ENCODE data around the gene CNTNAP5.

Gene CNTNAP5

DNA sequence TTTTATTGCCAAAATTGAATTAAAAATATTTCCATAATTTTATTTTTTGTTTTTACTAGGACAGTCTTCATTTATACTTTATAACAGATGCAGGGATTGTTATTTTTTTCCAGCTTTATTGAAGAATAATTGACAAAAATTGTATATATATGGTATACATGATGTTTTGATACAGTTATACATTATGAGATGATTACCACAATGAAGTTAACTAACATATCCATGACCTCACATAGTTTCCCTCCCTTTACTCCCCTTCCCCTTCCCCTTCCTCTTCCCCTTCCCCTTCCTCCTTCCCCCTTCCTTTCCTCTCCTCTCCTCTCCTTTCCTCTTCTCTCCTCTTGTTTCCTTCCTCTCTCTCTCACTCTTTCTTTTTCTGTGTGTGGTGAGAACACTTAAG lies 700.1 kb downstream of the CNTNAP5 start:
- no peak for DNase-seq

GRCh38 chr2:124740636-124741035 lies 715.5 kb downstream of the CNTNAP5 start:
- no peak for DNase-seq

DNA sequence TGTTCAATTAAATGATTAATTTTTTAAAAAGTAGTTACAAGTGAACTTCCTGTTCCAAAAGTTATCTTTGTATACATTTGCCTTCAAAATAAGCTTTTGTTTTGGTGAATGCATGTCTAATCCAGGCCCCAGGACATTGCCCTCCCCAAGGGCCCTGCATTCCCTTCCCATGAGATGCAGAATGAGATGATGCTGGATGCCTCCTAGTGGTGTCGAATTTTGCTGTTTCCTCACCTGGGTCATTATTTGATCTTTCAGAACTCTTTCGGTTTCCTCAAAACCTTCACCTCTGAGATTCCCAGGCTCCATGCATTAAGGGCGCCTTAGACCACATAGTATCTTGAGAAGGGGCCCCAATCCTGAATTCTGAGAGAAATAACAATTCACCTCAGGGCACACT lies 728.8 kb downstream of the CNTNAP5 start:
- DNase-seq = no peak

GRCh38 chr2:124755386-124755785 lies 730.3 kb downstream of the CNTNAP5 start:
- no peak for DNase-seq

GRCh38 chr2:124756048-124756447 lies 731.0 kb downstream of the CNTNAP5 start:
- DNase-seq = no peak

GRCh38 chr2:124762388-124762787 lies 737.3 kb downstream of the CNTNAP5 start:
- DNase-seq = no peak

DNA sequence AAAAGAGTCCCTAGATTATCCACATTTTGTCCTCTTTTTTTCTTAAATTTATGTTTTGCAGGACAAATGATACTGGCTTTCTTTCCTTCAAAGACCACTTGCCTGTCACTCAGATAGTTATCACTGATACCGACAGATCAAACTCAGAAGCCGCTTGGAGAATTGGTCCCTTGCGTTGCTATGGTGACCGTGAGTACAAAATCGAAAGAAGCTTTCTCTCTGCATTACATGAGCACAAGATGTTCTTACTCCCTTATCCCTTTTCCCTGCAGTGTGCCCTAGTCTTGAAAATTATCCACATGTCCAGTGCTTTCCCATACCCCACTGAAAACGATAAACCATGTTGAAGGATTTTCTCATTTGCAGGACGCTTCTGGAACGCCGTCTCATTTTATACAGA lies 738.5 kb downstream of the CNTNAP5 start:
- DNase-seq = no peak

DNA sequence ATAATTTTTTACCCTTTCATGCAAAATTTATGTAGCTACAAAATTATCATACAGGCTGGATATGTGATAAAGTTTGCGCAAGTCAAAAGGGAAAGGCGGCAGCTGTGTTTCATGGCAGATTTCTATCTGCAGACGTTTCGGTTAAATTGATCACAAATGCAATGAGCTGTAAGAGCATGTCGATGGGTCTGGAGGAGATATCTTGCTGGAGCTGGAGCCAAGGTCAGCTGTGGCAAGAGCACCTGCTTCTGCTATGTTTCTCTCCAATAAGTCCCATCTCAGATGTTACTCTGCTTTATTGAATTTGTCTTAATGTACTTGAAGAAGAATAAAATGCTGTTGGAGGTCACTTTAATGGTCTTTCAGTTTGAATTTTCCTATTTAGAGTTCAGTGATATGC lies 749.7 kb downstream of the CNTNAP5 start:
- DNase-seq = no peak

- DNase-seq = no peak
These were observed 751.2 kb downstream of the CNTNAP5 start for GRCh38 chr2:124776332-124776731.

- no peak for DNase-seq
These were observed 753.0 kb downstream of the CNTNAP5 start for GRCh38 chr2:124778076-124778475.

- no peak for DNase-seq
These were observed 771.6 kb downstream of the CNTNAP5 start for GRCh38 chr2:124796647-124797046.

GRCh38 chr2:124797049-124797448 lies 772.0 kb downstream of the CNTNAP5 start:
- DNase-seq = no peak

DNA sequence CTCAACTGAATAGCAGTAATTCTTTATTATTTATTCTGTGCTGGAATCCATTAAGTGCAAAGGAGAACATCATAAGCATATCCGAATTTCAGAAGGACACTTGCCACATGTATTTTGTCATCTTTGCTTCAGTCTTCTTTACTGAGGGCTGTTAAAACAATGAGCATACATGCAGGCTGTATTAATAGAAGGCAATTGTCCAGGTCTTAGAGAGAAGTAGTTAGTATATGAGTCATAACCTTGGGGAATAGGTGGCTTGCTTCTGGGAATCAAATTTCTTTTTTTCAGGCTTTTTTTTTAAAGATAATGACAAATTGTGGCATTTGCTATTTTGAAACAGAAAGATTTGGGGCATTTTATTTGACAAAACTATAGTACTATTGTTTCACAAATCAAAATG lies 773.5 kb downstream of the CNTNAP5 start:
- DNase-seq = no peak

DNA sequence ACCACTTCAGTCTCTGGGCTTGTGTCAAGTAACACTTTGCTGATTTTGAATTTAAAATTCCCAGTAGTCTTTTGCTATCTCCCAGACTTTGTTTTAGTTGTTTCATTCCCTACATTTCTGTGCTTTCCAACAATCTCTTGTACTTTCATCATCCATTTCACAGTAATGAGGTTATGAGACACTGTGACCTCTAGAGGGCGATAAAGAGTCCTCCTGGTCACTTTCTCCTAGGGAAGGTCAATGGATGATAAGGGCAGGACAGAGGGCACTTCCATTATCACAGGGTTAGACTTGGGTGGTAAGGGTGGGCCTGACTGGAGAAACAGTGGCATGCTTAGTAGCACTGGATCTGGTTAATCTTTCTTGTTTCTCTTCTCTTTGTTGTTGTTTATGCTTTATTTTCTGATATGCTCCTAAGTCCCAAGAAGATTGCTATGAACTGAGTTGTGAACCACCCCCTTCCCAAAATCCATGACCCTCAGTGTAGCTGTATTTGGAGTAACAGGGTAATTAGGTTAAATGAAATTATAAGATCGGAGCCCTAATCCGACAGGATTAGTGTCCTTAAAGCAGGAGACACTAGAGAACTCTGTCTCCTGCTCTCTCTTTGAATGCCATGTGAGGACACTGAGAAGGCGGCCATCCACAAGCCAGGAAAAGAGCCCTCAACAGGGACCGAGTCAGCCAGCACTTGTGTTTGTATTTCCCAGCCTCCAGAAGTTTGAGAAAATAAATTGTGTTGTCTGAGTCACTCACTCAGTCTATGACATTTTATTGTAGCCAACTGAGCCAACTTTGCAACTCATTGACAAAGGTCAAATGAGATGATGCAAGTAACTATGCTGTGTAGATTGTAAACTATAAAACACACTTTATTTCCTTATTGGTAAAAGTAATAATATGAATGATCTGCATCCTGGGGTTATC lies 779.2 kb downstream of the CNTNAP5 start:
- no peak for DNase-seq

- no peak for DNase-seq
These were observed 780.0 kb downstream of the CNTNAP5 start for GRCh38 chr2:124805060-124805459.

GRCh38 chr2:124810132-124810531 lies 785.0 kb downstream of the CNTNAP5 start:
- DNase-seq = no peak

- DNase-seq = no peak
These were observed 790.1 kb downstream of the CNTNAP5 start for GRCh38 chr2:124814968-124815745.

DNA sequence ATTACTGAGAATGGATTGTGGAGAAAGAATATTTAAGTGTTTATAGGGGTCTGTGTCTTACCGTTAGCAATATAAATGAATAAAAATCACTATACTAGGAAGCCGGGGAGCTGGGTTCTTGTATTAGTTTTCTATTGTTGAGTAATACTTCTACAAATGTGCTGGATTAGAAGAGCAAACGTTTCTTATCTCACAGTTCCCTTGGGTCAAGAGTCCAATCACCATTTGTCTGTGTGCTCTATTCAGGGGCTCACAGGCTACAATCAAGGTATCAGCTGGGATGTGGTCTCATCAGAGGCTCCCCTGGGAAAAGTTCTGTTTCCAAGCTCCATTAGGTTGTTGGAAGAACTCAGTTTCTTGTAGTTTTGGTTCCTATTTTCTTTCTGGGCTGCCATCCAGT lies 790.9 kb downstream of the CNTNAP5 start:
- DNase-seq = no peak

GRCh38 chr2:124822516-124822915 lies 797.4 kb downstream of the CNTNAP5 start:
- DNase-seq = no peak

DNA sequence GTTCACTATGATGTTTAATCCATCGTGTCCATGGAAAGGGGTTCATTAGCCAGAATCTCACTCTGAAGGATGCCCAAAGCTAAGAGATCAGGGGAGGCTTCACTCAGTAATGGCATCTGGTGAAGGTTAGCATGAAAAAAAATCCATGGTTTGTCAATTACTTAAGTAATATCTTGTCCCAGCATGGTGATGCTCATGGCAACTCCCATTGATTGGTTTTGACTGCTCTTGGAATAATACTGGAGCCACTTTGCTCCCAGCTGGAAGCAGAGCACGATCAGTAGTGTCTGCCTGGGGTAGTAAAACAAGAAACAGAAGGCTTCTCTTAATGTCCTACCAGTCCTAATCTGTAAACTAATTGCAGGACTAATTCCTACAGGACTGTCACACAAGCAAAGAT lies 799.4 kb downstream of the CNTNAP5 start:
- no peak for DNase-seq

DNA sequence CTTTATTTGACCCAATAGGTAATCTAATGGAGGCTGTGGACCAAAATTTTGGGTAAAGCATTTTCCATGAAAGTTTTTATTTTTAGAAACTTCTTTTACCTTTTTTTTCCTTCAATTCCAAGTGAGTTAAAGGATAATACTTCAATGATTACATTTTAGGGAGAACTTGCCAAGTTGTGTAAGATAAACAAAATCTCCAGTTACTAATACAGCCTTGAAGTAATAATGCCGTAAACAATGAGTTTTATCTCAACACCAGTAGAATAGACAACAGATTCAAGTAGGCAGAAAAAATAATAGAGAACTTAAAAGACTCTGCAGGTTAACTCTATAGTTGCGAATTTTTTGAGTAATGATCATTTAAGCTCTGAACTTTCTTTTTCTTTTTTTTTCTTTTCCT lies 807.4 kb downstream of the CNTNAP5 start:
- DNase-seq = no peak

DNA sequence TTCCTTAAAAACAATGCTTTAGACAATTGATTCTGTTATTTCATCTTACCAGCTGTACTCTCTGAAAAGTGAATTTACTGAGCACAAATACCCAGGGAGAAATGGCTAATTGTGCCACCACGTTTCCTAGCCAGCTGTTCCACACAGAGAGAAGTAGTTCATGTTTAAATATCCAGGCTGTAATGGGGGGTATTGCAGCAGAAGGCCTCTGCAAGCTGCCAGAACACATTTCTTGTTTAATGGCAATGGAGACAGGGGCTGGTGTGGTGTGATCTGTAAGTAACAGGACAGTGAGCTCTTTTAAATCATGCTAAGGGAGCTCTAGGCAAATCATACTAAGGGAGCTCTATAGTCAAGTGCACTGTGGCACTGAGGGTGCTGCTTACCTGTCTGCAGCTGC lies 809.2 kb downstream of the CNTNAP5 start:
- no peak for DNase-seq

- no peak for DNase-seq
These were observed 810.2 kb downstream of the CNTNAP5 start for GRCh38 chr2:124835331-124835730.

DNA sequence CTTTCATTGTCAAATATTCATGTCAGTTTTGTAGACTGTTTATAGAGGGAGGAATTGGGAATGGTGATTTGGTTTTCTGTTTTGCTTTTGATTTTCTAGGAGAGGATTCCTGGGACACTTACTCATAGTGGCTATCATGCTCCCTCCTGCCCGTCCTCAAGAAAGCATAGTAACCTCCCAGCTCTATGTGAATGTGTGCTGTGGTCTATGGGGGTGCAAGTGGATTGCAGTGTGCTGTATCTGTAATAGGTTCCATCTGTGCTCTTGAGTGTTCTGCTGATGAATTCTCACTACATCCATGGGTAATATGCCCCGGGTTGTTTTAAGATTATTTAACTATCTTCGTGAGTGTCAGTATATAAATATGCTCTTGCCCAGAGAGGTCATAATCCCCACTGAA lies 811.3 kb downstream of the CNTNAP5 start:
- no peak for DNase-seq
